ENCODE data around the gene OVAAL. TPM values are rescaled to one million over a fixed set of nuclear protein-coding genes. Genes with fewer than 3 reads are reported as not detected.

The OVAAL gene
- total RNA-seq, 1 donor from 2014 or later: 1.5 TPM

DNA sequence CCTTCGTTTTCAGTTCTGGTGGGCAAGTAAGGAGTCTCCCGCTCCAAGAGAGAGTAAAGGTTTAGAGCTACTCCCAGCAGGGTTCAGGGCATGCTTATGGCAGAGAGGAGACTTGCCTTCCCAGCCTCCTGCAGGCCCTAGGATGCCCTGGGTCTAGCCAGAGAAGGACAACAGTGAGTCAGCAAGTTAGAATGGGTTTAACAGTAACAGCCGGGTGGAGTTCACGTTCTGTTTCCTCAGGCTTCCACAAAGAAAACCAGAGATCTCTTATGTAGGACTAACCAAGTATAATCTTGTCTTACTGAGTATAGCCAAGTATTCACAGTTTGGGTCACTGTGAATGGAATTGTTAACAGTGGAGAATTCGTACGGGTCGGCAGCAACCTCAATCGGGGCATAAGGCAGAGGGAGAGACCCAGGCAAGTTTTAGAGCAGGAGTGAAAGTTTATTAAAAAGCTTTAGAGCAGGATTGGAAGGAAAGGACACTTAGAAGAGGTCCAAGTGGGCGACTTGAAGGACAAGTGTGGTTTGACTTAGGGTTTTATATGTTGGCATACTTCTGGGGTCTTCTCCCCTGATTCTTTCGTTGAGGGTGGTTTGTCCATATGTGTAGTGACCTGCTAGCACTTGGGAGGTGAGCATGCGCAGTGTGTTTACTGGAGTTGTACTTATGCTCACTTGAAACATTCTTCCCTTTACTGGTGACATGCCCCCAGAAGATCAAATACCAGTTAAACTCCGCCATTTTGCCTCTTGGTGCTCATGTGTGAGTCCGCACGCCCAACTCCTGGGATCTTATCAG, 4.5 kb downstream of the OVAAL start:
- DNase-seq (no peak), ATAC-seq (peak; percentile 72)
- intact Hi-C loops (cut with micrococcal nuclease): no loop called here

DNA sequence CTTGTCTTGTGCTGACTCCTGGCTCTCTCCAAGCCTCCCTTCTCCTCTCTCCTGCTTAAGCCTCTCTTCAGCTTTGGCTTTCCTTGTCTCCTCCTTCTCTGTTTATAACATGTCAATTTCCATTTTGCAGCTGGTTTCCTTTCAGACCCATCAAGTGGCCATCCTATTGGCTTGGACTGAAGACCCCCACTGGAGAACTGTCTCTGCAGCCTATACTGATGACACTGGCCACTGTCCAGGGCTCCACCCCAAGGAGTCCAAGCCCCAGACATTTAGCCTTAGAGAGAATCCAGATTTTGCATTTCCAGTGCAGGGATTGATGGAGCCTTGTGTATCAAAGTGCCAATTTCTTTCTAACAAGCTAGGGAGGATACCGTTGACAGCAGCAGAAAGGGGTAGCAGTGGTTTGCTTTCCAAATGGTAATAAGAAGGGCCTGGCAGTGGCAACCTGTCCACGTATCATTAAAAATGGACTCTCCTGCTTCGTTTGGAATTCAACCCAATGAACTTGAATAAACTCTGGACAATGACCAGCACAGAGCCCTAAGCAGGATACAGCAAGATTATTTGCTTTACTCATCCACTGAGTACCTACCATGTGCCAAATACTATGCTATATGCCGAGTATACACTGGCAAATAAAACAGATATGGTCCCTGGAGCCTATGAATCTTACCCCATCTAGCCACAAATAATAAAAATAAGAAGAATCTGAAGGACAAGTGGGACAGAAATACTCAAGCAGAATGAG, 6.5 kb downstream of the OVAAL start:
- intact Hi-C loops (cut with micrococcal nuclease): no loop called here
- no peak for DNase-seq
- no peak for ATAC-seq

DNA sequence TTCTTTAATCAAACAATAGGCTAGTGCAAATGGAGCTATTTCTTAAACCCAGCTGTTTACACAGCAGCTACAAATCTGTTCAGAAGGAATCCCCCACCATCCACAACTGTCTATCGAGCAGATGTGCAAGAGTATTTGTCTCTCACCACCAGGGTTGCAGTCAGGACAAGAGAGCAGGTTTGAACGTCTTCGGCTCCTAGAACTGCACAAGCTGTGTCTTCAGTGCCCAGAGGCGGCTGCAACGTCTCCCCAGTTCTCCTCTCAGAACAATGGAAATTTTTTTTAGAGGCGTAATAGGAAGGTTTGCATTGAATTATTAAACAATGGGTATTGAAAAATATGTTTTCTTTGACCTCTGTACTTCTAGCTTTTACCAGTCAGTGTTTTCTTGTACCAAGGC, 7.3 kb downstream of the OVAAL start:
- intact Hi-C loops (cut with micrococcal nuclease): no loop called here
- DNase-seq (no peak), ATAC-seq (no peak)

DNA sequence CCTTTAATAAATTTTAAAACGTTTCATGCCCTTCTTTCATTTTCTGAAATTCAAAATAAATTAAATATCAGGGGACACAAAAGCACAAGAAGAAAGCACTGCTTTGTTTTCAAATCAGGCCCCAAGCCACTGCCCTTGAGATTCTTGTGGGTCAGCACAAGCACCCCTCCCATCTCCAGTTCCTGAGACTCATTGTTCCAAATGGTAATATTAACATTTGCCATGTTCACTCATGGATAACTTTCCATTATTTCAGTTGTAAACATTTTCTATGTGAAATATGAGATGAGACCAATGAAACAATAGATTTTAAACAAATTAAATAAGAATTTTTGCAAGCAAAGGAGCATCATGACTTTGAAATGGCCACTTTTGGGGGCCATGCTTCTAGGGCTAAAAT, 7.7 kb downstream of the OVAAL start:
- DNase-seq (no peak), ATAC-seq (no peak)
- intact Hi-C loops (cut with micrococcal nuclease): no loop called here

DNA sequence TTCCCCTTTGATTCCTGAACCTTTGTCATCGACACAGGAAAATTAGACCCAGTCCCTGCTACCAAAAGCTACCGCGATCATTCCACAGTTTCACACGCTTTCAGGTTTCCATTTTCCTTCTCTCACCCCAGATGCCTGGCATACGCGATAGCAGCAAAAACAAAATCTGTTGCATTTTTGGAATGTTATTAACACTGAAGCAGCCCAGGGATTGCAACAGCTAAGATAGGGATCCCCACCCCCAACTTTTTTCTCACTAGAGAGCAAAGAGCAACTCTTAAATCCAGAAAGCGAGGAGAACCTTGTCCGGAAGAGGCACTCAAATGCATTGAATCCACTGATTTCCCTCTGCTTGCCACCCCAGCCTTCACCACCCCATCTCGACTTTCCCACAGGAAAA, 8.9 kb downstream of the OVAAL start:
- intact Hi-C loops (cut with micrococcal nuclease): no loop called here
- DNase-seq (no peak), ATAC-seq (no peak)

DNA sequence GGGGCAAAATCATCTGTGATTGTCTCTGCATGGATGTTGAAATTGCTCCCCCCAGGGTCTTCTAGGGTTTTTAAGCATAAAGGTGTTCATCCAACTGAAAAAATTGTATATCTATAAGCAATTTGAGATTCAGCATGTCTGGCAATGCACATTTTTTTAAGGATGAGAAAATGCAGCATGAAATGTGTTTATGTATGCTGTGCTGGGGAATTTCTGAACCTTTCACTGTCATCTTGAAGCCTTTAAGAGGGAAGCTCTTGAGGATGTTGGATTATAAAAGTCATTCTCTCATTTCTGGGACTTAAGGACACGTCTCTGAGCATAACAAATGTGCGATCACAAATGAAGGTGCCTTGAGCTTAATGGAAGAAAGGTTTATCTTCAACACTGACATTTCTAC, 9.4 kb downstream of the OVAAL start:
- DNase-seq (no peak), ATAC-seq (no peak)
- intact Hi-C loops (cut with micrococcal nuclease): no loop called here

DNA sequence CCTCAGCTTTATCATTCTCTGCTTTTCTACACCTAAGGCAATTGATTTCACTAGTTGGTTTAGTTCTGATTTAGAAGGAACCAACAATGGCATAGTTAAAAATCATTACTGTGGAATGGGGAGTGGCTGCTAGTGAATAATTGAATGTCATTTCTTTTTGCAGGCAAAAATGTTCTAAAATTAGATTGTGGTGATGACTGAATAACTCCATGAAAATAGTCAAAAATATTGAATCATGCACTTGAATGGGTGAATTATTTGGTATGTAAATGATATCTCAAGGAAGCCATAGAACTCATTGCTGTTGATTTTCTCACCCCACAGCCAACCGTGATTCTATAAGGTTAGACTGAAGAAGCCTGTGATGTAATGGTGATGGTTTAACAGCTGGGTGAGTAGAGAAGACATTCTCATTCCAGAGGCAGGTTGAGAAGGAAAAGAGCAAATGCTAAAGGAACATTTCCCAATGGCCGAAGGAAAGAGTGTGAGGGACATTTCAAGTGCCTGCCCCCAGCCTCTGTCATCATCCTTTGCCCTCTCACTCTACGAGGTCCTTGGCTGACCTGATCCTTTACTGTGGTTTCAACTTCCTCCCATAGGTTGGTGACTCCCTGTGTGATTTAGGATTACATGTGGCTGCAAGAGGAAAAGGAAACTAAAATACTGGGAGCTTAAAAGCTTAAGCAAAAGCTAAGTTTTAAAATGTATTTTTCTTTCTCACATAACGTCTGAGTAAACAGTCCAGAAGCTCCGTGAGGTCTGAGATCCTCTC, 12.5 kb downstream of the OVAAL start:
- DNase-seq: no peak
- ATAC-seq: no peak
- intact Hi-C loops (cut with micrococcal nuclease): no loop called here

DNA sequence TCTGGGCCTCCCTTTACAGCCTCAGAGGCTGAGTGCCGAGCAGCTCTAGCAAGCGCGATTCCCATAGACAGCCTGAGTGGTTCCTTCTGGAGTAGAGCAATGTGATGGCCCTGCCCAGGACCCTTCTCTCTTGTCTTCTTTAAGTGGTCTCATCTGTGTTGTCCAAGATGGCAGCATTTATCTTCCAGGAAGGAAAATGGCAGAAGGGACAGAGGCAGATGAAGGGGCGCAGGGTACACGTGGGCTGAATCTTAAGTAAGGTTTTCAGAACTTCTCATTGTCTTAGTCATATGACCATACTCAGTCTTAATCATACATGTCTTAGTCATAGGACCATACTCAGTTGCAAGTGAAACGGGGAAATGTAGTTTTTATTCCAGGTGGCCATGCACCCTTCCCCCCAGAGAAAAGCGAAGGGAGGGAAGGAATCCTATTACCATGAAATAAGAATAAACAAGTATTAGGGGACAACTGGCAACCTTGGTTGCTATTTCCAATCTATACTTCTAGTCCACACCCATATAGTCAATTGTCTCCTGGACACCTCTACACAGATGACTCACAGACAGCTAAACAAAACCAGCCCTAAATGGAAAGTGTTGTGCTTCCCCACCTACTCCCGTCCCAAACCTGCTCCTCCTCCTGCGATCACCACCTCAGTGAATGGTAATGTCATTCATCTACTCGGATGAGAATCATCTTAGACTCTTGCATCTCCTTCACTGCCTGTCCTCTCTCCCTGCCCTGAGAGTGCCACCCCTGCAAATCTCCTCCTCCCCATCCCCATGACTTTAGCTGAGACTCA, 13.3 kb downstream of the OVAAL start:
- DNase-seq (no peak), ATAC-seq (no peak)
- intact Hi-C loops (cut with micrococcal nuclease): no loop called here

DNA sequence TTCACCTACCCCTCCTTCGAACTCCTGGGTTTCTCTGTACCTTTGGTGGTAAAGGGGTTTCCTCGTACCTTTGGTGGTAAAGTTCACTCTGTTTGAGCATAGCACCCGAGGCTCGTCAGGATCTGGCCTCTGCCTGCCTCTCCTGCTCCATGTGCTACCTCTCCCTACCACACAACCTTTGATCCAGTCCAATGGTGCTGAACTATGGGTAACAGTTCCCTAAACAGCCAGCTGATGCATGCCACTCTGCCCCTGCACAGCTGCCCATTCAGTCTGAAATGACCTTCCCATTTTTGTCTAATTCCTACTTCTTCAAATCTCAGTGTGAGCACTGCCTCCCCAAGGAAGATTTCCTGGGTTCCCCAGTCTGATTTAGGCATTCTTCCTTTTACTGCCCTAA, 14.0 kb downstream of the OVAAL start:
- ATAC-seq (peak; percentile 31), DNase-seq (no peak)
- intact Hi-C loops (cut with micrococcal nuclease): no loop called here

DNA sequence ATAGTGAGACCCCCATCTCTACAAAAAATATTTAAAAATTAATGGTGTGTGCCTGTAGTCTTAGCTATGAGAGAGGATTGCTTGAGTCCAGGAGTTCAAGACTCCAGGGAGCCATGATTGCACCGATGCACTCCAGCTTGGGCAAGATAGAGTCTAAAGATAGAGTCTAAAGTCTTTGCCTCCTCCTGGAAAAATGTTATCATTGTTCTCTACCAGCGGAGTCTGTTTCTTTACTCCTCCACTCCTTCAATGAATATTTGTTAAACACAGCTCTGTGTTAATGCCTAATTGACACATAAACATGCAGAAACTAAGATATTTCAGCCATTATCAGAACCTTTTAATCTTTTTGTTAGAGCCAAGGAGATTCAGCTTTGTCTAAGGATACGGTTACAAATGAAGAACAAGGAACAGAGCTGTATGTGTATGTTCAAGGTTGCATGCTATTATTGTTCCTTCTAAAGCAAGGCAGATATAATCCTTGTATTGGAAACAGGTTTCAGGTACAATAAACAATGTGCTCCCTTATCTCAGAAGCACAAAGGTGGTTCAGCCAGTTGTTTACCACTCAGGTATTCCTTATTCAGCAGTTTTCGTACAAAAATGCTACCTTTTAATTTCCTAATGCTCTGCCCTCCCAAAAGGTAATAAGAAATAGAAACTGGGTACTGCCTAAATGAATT, 15.4 kb downstream of the OVAAL start:
- DNase-seq (no peak), ATAC-seq (no peak)
- intact Hi-C loops (cut with micrococcal nuclease): no loop called here

DNA sequence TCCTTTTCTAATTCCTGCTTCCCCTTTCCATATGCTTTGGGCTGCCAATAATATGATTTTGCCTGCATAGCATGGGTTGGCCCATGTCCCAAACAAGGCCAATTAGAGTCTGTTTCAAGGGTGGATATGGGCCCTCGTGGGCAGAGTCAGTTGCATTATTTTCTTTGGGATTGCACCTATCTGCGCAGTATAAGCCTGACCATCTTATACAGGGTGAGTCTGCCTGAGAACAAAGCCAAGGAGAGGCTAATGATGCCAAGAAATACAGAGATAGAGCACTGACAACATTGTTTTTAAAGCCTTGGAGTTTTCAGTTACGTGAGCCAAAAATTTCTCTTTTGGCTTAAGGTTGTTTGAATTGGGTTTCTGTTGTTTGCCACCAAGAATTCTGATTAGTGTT, 18.6 kb downstream of the OVAAL start:
- no peak for DNase-seq
- intact Hi-C loops (cut with micrococcal nuclease): no loop called here
- ATAC-seq: peak; percentile 36

DNA sequence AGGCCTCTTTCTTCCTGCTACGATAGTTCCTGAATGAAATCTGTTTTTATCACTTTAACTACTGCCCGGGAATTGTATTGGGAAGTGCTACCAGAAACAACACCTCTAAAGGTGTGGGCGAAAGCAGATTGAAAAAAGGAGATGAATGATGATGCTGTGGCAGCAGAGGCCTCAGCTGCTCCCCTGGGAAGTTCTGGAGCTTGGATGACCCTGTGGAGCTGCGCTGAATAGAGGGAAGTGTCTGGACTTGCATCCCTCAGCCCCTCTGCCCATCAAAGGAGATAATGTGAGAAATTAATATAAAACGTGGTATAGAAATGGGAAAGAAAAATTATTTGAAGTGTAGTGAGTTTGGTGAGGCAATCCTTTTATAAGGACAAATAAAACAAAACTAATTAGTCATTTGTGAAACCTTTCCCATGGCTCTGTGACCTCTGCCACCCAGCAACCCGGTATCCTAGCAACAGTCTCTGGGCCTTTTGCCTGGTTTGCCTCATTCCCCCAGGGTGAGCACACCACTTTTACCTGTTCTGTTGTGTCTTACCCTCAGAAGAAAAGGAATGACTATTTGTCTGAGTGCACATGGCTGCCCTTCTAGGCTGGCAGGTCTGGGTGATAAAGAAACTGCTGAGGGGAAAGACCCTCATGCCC, 21.3 kb downstream of the OVAAL start:
- no peak for DNase-seq
- intact Hi-C loops (cut with micrococcal nuclease): no loop called here
- ATAC-seq: no peak

DNA sequence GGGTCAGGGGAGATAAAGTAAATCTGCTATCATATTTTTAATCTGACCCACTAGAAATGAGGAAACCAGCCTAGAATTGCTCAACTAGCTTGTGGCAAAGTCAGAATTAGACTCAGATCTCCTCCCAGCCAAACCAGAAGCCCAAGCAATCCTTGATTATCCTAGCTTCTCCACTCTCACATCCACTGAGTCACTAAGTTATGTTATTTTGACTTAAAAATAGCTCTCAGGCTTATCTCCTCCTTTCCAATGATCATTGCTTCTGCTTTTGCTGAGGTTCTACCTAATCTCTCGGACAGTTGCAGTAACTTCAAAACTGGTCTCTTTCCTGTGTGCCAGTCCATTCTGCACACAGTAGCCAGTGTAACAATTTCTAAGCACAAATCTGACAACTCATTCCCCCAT, 22.9 kb downstream of the OVAAL start:
- no peak for ATAC-seq
- intact Hi-C loops (cut with micrococcal nuclease): no loop called here

DNA sequence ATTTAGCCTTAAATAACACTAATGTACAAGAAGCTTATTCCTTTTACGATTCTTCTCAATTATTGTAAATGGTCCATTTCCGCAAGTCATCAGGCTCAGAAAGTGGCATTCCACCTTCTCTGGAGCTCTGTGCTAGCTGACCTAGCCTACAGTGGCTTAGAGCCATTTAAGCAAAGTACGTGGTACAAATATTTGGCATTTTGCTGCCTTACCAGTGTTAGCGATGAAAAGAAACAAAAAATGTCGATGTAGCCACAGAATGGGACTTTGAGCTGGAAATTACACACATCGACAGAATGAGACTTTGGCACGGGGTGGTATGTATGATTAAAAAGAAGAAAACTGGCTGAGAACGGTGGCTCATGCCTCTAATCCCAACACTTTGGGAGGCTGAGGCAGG, 26.1 kb downstream of the OVAAL start:
- intact Hi-C loops (cut with micrococcal nuclease): no loop called here
- DNase-seq: no peak

More for the DNA sequence above, 22.9 kb downstream of the OVAAL start:
- no peak for DNase-seq

DNA sequence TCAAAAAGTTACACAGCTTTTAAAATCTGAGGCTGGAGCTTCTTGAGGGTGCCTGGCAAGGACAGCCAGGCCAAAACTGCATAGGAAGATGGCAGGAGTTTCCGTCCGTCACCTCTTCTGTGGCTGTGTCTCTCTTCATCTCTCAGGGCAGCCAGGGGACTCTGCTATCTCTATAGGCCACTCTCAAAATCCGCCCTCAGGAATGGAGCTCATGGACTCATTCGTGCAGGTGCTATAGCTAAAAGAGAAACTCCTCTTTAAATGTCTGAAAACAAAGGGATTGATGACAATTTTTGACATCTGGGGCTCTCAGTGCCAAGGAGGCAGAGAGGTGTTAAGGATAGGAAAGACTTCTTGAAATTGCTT, 27.2 kb downstream of the OVAAL start:
- intact Hi-C loops (cut with micrococcal nuclease): no loop called here
- ATAC-seq: no peak

More for the DNA sequence above, 26.1 kb downstream of the OVAAL start:
- no peak for ATAC-seq

DNA sequence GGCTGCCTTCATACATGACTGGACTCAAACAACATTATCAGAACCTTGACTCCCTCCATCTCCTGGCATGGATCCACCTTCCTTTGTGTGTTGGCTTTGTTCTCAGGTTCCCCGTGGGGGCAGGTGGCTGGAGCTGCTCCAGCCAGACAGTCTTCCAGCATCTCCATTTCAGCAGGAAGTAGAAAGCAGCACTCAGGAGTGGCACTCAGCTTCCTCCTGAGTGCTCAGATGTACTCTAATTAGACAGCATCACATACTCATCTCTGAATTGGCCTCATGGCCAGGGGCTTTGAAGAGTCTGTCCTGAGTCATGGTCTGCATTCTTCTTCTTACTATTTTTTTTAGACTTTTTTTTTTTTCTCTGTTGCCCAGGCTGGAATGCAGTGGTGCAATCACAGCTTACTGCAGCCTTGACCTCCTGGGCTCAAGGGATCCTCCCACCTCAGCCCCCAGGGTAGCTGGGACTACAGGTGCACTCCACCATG, 27.9 kb downstream of the OVAAL start:
- intact Hi-C loops (cut with micrococcal nuclease): no loop called here
- ATAC-seq: no peak
- no peak for DNase-seq

More for the DNA sequence above, 27.2 kb downstream of the OVAAL start:
- no peak for DNase-seq

DNA sequence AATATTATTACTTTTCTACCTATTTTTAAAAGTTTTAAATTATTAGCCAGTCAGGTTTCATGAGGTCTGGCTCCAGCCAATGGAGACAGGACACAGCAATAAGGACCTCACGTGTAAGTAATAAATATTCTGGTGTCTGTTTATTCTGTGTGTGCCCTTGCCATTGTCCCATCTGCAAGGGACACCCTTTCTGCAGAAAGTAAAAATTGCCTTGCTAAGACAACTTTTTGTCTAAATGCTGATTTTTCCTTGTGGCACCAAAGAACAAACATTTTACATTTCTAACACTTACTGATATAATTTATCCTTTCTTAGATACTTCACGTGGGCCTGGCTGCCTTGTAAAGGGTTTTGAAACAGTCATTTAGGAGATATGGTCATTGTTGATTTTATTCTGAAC, 29.4 kb downstream of the OVAAL start:
- ATAC-seq: no peak
- intact Hi-C loops (cut with micrococcal nuclease): no loop called here
- DNase-seq: no peak

DNA sequence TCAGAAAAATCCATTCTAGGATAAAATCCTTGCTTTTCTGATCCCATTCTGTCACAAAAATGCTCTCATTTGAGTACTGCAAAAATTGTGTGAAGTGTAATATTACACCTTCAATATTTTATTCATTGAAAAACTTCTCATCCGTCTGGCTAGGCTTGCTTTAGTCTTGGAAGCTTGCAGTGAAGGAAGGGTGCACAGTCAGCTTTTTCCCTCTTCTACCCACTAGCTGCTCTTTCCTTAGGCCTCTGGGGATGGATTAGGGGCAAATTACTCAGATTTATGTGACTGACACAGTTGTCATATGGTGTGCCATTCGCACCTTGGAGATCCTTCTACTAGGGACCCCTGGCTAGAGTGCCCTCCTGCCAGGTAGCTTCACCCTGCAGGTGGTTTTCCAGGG, 32.1 kb downstream of the OVAAL start:
- ATAC-seq (no peak), DNase-seq (no peak)
- intact Hi-C loops (cut with micrococcal nuclease): no loop called here
